Stimulated activated CD4-positive, alpha-beta T cell treated with anti-CD3 and anti-CD28 coated beads, Interleukin-12 subunit alpha, Interleukin-12 subunit beta, amount 100 ng/mL, for 4 hours (primary cell): ENCODE measurements around the gene DISC1.
"Not testable (repeated sequence)": the region's sequence is repeated elsewhere in the genome, so short reads cannot be mapped to it uniquely, and the experiment has no call there.

Experiments
- DNase-seq: peaks from one replicate; pipeline ENCODE4 v3.0.0-alpha.2; 2020

Gene DISC1

GRCh38 chr1:231735941-231736340 is 109.4 kb downstream of the DISC1 start:
- no peak for DNase-seq

GRCh38 chr1:231736464-231736863 is 109.9 kb downstream of the DISC1 start:
- no peak for DNase-seq

- DNase-seq: no peak
These were observed 112.0 kb downstream of the DISC1 start for GRCh38 chr1:231738554-231738953.

GRCh38 chr1:231743966-231744365 is 117.4 kb downstream of the DISC1 start:
- DNase-seq: no peak

GRCh38 chr1:231748760-231749415 is 122.3 kb downstream of the DISC1 start:
- DNase-seq: no peak

- no peak for DNase-seq
These were observed 123.7 kb downstream of the DISC1 start for GRCh38 chr1:231750296-231750695.

- DNase-seq: no peak
These were observed 124.3 kb downstream of the DISC1 start for GRCh38 chr1:231750818-231751362.

GRCh38 chr1:231751415-231751814 is 124.8 kb downstream of the DISC1 start:
- DNase-seq: no peak

- DNase-seq: no peak
These were observed 126.7 kb downstream of the DISC1 start for GRCh38 chr1:231753313-231753712.

- DNase-seq: no peak
These were observed 130.5 kb downstream of the DISC1 start for GRCh38 chr1:231757101-231757404.

- DNase-seq: no peak
These were observed 131.2 kb downstream of the DISC1 start for GRCh38 chr1:231757759-231758158.

- no peak for DNase-seq
These were observed 134.7 kb downstream of the DISC1 start for GRCh38 chr1:231761252-231761651.

GRCh38 chr1:231761747-231762541 is 135.4 kb downstream of the DISC1 start:
- DNase-seq: no peak

- no peak for DNase-seq
These were observed 136.9 kb downstream of the DISC1 start for GRCh38 chr1:231763456-231763855.

GRCh38 chr1:231765825-231766224 is 139.2 kb downstream of the DISC1 start:
- DNase-seq: not testable (repeated sequence)

- DNase-seq: no peak
These were observed 140.9 kb downstream of the DISC1 start for GRCh38 chr1:231767471-231767870.

- DNase-seq: no peak
These were observed 141.8 kb downstream of the DISC1 start for GRCh38 chr1:231768416-231768815.

- no peak for DNase-seq
These were observed 144.1 kb downstream of the DISC1 start for GRCh38 chr1:231770506-231771175.

GRCh38 chr1:231774719-231775335 is 148.2 kb downstream of the DISC1 start:
- DNase-seq: no peak

- no peak for DNase-seq
These were observed 149.6 kb downstream of the DISC1 start for GRCh38 chr1:231776010-231776756.

- DNase-seq: no peak
These were observed 150.1 kb downstream of the DISC1 start for GRCh38 chr1:231776757-231777062.

GRCh38 chr1:231778009-231778719 is 151.6 kb downstream of the DISC1 start:
- no peak for DNase-seq
